ENCODE results near the gene PRSS35. TPM values are rescaled to one million over a fixed set of nuclear protein-coding genes. Genes with fewer than 3 reads are reported as not detected.

The PRSS35 gene
- total and polyA plus RNA-seq, 4 donors = under 0.01 to 3.3 (median 0.35) TPM

GRCh38 chr6:83470587-83470986, 41.7 kb upstream of the PRSS35 start:
- Histone ChIP-seq H3K27me3 (ENCODE audit: control insufficient read depth in 4 of 4, insufficient read depth in 4 of 4, low read length in 3 of 4) (no peaks in the 10 kb centered on the region), H3K4me1 (ENCODE audit: control insufficient read depth in 4 of 4, insufficient read depth in 4 of 4, low read length in 3 of 4) (peaks cover 0 to 6% (median 3%) of the 10 kb centered on the region in 4 donors), H3K9me3 (ENCODE audit: control insufficient read depth in 4 of 4, low read length in 3 of 4) (no peaks in the 10 kb centered on the region), H3K36me3 (ENCODE audit: control insufficient read depth in 4 of 4, insufficient read depth in 3 of 4, low read depth in 1 of 4, low read length in 3 of 4) (no peaks in the 10 kb centered on the region), H3K4me3 (ENCODE audit: low read depth in 1 of 3, low read length in 3 of 3) (no peak overlapping the region), H3K27ac (ENCODE audit: low read depth in 1 of 2, low read length in 2 of 2) (no peak overlapping the region), H3K9ac (ENCODE audit: low read depth in 1 of 2, low read length in 2 of 2) (no peak overlapping the region)
- 93% methylated on average over 3 of the region's 3 CpGs for WGBS
- DNase-seq (ENCODE audit: low spot score) = no peak
- TF ChIP-seq RAD21 (IDR thresholded peaks at IDR 0.05) (no peak), CTCF (IDR thresholded peaks at IDR 0.05; ENCODE audit: low read depth, low read length, missing input control) (no peak), RXRA (IDR thresholded peaks at IDR 0.05) (no peak), EGR1 (IDR thresholded peaks at IDR 0.05; ENCODE audit: low read depth in 2 of 2) (no peak), NR2F2 (IDR thresholded peaks at IDR 0.05) (no peak), HNF4A (conservative IDR thresholded peaks at IDR 0.05) (no peak), JUND (IDR thresholded peaks at IDR 0.05) (no peak), REST (IDR thresholded peaks at IDR 0.05) (no peak), FOXA2 (IDR thresholded peaks at IDR 0.05) (no peak), ZBTB33 (IDR thresholded peaks at IDR 0.05) (no peak), HNF4G (IDR thresholded peaks at IDR 0.05) (no peak), YY1 (IDR thresholded peaks at IDR 0.05) (no peak), ATF3 (IDR thresholded peaks at IDR 0.05) (no peak)

GRCh38 chr6:83472767-83473166, 39.6 kb upstream of the PRSS35 start:
- H3K27ac ChIP-seq (ENCODE audit: low read depth in 1 of 2, low read length in 2 of 2) = no peak overlapping the region
- no peaks in the 10 kb centered on the region for H3K9me3 ChIP-seq (ENCODE audit: control insufficient read depth in 4 of 4, low read length in 3 of 4)
- WGBS = 87% methylated on average over 2 of the region's 2 CpGs
- TF ChIP-seq REST (IDR thresholded peaks at IDR 0.05) (no peak), HNF4A (conservative IDR thresholded peaks at IDR 0.05) (no peak)
- H3K27me3 ChIP-seq (ENCODE audit: control insufficient read depth in 4 of 4, insufficient read depth in 4 of 4, low read length in 3 of 4) = no peaks in the 10 kb centered on the region
- no peak overlapping the region for H3K4me3 ChIP-seq (ENCODE audit: low read depth in 1 of 3, low read length in 3 of 3)
- no peak for DNase-seq (ENCODE audit: low spot score)
- no peaks in the 10 kb centered on the region for H3K36me3 ChIP-seq (ENCODE audit: control insufficient read depth in 4 of 4, insufficient read depth in 3 of 4, low read depth in 1 of 4, low read length in 3 of 4)
- H3K4me1 ChIP-seq (ENCODE audit: control insufficient read depth in 4 of 4, insufficient read depth in 4 of 4, low read length in 3 of 4) = peaks cover 1 to 12% (median 3%) of the 10 kb centered on the region in 4 donors
- H3K9ac ChIP-seq (ENCODE audit: low read depth in 1 of 2, low read length in 2 of 2) = no peak overlapping the region

Measured in liver (tissue), 9 donors.